GM12892 (cell line): Measurements from ENCODE around the gene APBB2.

ENCODE experiments used
- POLR2A ChIP-seq: IDR thresholded peaks from 2 replicates; pipeline ENCODE4 v1.6.1; 2011; ENCODE audit warnings: low read depth, low read length, control low read depth
- POLR2AphosphoS5 ChIP-seq: IDR thresholded peaks from 2 replicates; pipeline ENCODE4 v1.6.1; 2011; ENCODE audit warnings: low read depth, low read length, control low read depth

DNA sequence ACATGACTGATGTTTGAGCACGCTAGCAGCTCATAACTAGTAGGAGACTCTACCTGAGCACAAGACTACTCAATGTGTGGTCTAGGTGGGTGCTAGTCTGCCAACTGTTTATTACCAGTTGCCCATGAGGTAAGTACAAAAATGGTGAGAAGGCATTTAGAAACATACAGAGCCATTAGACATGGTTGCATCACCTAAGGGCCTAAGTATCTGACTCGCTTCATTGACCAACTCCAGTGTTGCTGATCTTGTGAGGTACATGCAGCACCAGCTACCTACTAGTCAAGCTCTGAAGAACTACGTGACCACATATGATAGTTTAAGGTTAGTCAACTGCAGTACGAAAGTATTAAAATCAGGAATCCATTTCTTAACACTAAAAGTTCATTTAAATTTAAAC is 39.9 kb downstream of the APBB2 start:
- TF ChIP-seq POLR2A (no peak), POLR2AphosphoS5 (no peak)
